SU-DHL-6 (cell line): ENCODE data around the gene TALDO1.

ENCODE experiments used
- H2AFZ ChIP-seq: fragments of 200-600 bp; sonication (generic); 2 replicates; pipeline ENCODE4 v1.6.1; 2014; ENCODE audit warnings: low read depth, mild to moderate bottlenecking, moderate library complexity, mixed read lengths, antibody characterized with exemption, low read length; ENCODE audit not compliant: severe bottlenecking
- H3F3A ChIP-seq: fragments of 200-600 bp; shearing (Covaris generic); 2 replicates; pipeline ENCODE4 v1.6.0; 2016; ENCODE audit warnings: antibody characterized with exemption, mild to moderate bottlenecking; ENCODE audit not compliant: insufficient read depth
- H3K27ac ChIP-seq: fragments of 200-600 bp; sonication (generic); 2 replicates; pipeline ENCODE4 v1.5.1; 2016; ENCODE audit warnings: low read depth, mild to moderate bottlenecking, low read length, moderate library complexity, mixed read lengths
- H3K27me3 ChIP-seq: fragments of 200-600 bp; sonication (generic), shearing (Covaris generic); 2 replicates; pipeline ENCODE4 v1.6.0; 2014; ENCODE audit warnings: mild to moderate bottlenecking, low read length
- H3K36me3 ChIP-seq: fragments of 200-600 bp; sonication (generic); 2 replicates; pipeline ENCODE4 v1.6.1; 2014; ENCODE audit warnings: mild to moderate bottlenecking, low read length, mixed read lengths
- H3K4me2 ChIP-seq: fragments of 300-600, 200-600 bp; shearing (Covaris generic), sonication (generic); 2 replicates; pipeline ENCODE4 v1.6.0; 2014; ENCODE audit warnings: low read length, low read depth, mild to moderate bottlenecking; ENCODE audit not compliant: poor library complexity, severe bottlenecking
- H3K4me3 ChIP-seq: fragments of 200-600 bp; sonication (generic); 2 replicates; pipeline ENCODE4 v1.5.1; 2014; ENCODE audit warnings: antibody characterized with exemption, low read length, mild to moderate bottlenecking, mixed read lengths; ENCODE audit not compliant: insufficient read depth, poor library complexity, severe bottlenecking
- H3K79me2 ChIP-seq: fragments of 200-600 bp; sonication (generic); 2 replicates; pipeline ENCODE4 v1.6.1; 2014; ENCODE audit warnings: mild to moderate bottlenecking, low read length, moderate library complexity; ENCODE audit not compliant: insufficient read depth
- H3K9ac ChIP-seq: fragments of 200-600 bp; sonication (generic); 2 replicates; pipeline ENCODE4 v1.7.0; 2014; ENCODE audit warnings: mild to moderate bottlenecking, low read length
- H3K9me2 ChIP-seq: fragments of 200-600 bp; sonication (generic); replicated peaks from 2 replicates; pipeline ENCODE4 v1.6.1; 2014; ENCODE audit warnings: low read length; ENCODE audit not compliant: insufficient read depth
- H3K9me3 ChIP-seq: fragments of 200-600 bp; sonication (generic); 2 replicates; pipeline ENCODE4 v1.6.1; 2014; ENCODE audit warnings: low read length, mixed read lengths; ENCODE audit not compliant: insufficient read depth
- H4K20me1 ChIP-seq: fragments of 200-600 bp; sonication (generic); 2 replicates; pipeline ENCODE4 v1.6.1; 2014; ENCODE audit warnings: low read depth, mild to moderate bottlenecking, antibody characterized with exemption, low read length, moderate library complexity, mixed read lengths
- CTCF ChIP-seq: fragments of 200-600 bp; sonication (generic); IDR thresholded peaks from one replicate; pipeline ENCODE4 v1.5.1; 2017; ENCODE audit warnings: antibody characterized with exemption, mild to moderate bottlenecking, low read length, moderate library complexity; ENCODE audit not compliant: insufficient read depth, poor library complexity, severe bottlenecking
- EZH2phosphoT487 ChIP-seq: fragments of 200-600 bp; sonication (generic), shearing (Covaris generic); conservative IDR thresholded peaks from 2 replicates; pipeline ENCODE4 v1.6.1; 2018; ENCODE audit warnings: mild to moderate bottlenecking, antibody characterized with exemption, low read length, moderate library complexity, mixed read lengths

The TALDO1 gene

DNA sequence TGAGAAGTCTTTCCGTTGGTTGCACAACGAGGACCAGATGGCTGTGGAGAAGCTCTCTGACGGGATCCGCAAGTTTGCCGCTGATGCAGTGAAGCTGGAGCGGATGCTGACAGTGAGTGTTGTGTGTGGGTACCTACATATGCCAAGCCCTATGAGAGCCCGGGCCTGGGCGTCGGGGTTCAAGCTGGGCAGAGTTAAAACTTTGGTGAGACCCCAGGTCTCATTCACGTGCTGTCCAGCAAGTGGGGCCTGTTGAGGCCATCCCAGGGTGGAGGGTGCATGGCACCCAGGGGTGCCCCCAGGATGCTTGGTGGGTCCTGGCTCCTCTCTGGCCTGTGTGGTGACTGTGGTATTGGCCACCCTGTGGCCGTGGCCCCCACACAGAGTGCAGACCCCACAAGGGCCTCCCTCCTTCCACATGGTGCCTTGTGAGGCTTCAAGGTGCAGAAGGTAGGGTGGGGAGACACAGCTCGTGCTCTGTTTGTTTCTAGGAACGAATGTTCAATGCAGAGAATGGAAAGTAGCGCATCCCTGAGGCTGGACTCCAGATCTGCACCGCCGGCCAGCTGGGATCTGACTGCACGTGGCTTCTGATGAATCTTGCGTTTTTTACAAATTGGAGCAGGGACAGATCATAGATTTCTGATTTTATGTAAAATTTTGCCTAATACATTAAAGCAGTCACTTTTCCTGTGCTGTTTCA is 17.2 kb downstream of the TALDO1 start:
- Histone ChIP-seq H3K9ac (no peak overlapping the region), H3K27me3 (no peaks in the 10 kb centered on the region), H3K27ac (no peak overlapping the region), H3K36me3 (peaks cover 8% of the 10 kb centered on the region; the same call in 1 of the 2 replicates), H3K4me3 (no peak overlapping the region), H3K9me2 (no peaks in the 10 kb centered on the region), H2AFZ (no peak overlapping the region), H3K4me2 (no peak overlapping the region), H3F3A (peaks cover 14% of the 10 kb centered on the region), H3K79me2 (no peaks in the 10 kb centered on the region), H4K20me1 (no peaks in the 10 kb centered on the region), H3K9me3 (no peaks in the 10 kb centered on the region)
- no peak for TF ChIP-seq EZH2phosphoT487
- TF ChIP-seq CTCF = no peak

DNA sequence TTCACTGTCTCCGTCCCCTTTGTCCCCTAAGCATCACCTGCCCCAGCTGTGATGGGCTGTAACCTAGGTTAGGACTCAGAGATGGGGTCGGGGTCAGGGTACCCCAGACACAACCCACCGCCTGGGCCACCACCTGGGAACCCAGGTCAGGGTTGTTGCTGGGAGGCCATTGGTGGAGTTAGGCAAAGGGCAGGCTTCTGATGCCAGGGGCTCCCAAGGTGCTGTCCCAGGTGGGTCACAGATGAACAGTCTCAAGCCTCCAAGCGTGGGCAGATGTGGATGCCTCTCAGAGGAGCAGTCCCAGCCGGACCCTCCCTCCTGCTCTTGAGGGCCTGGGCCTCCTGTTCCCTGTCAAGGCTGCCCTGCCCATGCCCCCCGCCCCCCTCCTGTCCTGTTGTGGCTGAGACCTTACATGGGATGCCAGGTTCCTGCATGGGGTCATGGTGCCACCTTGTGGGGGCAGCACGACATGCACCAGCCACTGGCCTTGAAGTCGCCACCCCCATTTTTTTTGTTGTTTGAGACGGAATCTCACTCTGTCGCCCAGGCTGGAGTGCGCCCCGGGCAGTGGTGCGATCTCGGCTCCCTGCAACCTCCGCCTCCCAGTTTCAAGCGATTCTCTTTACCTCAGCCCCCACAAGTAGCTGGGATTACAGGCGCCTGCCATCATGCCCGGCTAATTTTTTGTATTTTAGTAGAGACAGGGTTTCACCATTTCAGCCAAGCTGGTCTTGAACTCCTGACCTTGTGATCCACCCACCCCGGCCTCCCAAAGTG is 17.9 kb downstream of the TALDO1 start:
- no peaks in the 10 kb centered on the region for H3K9me3 ChIP-seq
- TF ChIP-seq CTCF = peak; percentile 81
- TF ChIP-seq EZH2phosphoT487 = no peak
- no peak overlapping the region for H3K9ac ChIP-seq
- H4K20me1 ChIP-seq = no peaks in the 10 kb centered on the region
- no peak overlapping the region for H3K4me2 ChIP-seq
- H3K27ac ChIP-seq = no peak overlapping the region
- H3K36me3 ChIP-seq = peaks cover 4% of the 10 kb centered on the region; the same call in 1 of the 2 replicates
- H2AFZ ChIP-seq = no peak overlapping the region
- H3K4me3 ChIP-seq = no peak overlapping the region
- H3F3A ChIP-seq = peaks cover 14% of the 10 kb centered on the region
- H3K9me2 ChIP-seq = no peaks in the 10 kb centered on the region
- H3K27me3 ChIP-seq = no peaks in the 10 kb centered on the region
- no peaks in the 10 kb centered on the region for H3K79me2 ChIP-seq

- H3K9me3 ChIP-seq = no peaks in the 10 kb centered on the region
- TF ChIP-seq EZH2phosphoT487 (no peak), CTCF (no peak)
- H3K9me2 ChIP-seq = no peaks in the 10 kb centered on the region
- H3K4me3 ChIP-seq = no peak overlapping the region
- H3K27ac ChIP-seq = no peak overlapping the region
- H3K4me2 ChIP-seq = no peak overlapping the region
- peaks cover 14% of the 10 kb centered on the region for H3F3A ChIP-seq
- no peaks in the 10 kb centered on the region for H3K36me3 ChIP-seq
- H4K20me1 ChIP-seq = no peaks in the 10 kb centered on the region
- no peak overlapping the region for H3K9ac ChIP-seq
- no peak overlapping the region for H2AFZ ChIP-seq
- H3K79me2 ChIP-seq = no peaks in the 10 kb centered on the region
- H3K27me3 ChIP-seq = no peaks in the 10 kb centered on the region
Observed at GRCh38 chr11:765802-766091, 18.5 kb downstream of the TALDO1 start.
